Measurements from ENCODE around the gene BANK1. TPM values are rescaled to one million over a fixed set of nuclear protein-coding genes. Genes with fewer than 3 reads are reported as not detected.

BANK1 gene
- total RNA-seq, 1 donor from 2014 or later, result 1.4 TPM

DNA sequence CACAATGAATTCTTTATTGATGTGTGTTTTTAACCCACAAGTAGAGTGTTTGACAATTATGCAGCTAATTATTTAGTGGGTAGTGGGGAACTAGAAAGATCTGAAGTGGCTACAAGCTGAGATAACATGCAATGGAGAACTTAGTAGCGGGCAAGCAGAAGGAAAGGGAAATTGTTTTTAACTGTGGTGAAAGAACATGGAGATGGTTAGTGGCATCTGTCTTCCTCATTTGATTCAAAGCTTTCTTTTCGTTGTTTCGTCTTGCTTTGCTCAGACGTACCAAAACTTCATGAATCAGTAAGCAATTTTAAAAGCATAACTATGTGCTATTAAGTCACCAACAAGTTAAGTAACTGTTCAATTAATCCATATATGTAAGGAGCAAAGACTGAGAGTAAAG is 169.9 kb downstream of the BANK1 start:
- no peak for TF ChIP-seq CTCF (conservative IDR thresholded peaks at IDR 0.05; ENCODE audit: low read depth, low read length)
- no peak overlapping the region for H3K4me3 ChIP-seq (ENCODE audit: low read depth, low read length)
- DNase-seq (ENCODE audit: low read depth), result no peak

DNA sequence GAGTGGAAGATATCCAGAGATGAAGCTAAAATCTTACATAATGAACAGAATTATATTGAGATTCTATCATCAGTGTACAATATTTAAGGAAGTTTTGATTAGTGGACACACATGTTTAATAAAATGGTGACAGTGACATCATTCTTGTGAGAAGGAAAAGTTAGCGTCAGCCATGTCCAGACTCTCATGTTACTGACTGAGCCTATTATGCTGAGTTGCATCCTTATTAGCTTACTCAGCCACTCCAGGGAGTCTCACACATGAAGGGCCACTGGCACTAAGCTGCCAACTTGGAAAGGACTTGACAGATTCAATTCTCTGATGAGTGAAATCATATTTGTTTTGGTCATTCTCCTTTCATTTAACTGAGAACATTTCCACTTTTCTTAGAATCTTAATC is 170.6 kb downstream of the BANK1 start:
- no peak overlapping the region for H3K4me3 ChIP-seq (ENCODE audit: low read depth, low read length)
- DNase-seq (ENCODE audit: low read depth), result no peak
- TF ChIP-seq CTCF (conservative IDR thresholded peaks at IDR 0.05; ENCODE audit: low read depth, low read length), result no peak

DNA sequence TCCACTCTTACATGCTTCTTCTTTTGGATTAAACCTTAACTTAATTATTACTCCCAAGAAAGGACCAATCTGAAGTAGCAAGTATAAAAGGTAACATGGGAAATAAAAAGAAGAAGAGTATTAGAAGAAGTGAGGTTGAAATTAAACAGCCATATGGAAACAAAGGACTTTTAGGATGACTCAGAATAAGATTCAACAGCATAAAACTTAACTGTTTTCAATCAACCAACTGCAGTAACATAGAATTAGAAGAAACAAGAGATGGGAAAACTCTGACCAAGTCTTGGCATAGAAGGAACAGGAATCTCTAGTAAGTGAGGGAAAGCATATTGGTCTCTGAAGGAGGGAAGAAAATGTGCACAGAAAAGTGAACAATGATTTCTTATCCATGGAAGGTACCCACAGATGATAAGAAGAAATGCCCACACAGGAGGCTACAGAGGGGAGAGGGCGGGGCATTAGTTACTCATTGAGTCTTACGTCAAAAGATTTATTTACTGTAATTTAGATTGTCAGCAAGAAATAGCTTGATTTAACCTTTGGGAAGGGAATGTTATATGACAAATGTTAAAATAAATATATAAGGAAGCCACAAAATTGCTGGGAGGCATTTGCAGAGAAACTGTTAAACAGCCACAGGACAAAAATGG is 177.3 kb downstream of the BANK1 start:
- DNase-seq (ENCODE audit: low read depth), result no peak
- no peak overlapping the region for H3K4me3 ChIP-seq (ENCODE audit: low read depth, low read length)
- TF ChIP-seq CTCF (conservative IDR thresholded peaks at IDR 0.05; ENCODE audit: low read depth, low read length), result no peak

DNA sequence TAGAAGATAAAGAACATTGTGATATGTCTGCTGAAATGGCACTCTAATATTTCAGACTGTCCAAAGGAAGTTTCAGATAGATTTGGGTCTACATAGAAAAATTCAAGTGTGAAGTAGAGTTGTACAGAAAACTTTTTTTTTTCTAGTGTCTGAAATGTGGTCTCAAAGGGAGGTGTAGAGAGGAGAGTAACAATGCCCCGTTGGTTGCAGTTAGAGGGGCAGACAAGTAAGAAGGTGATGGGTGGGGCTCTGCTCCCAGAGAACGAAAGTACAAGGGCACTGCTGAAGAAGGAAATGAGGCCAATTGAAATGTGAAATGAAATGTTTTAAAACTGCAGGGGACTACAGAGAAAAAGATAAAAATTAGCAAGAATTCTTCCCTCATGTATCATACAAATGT is 177.8 kb downstream of the BANK1 start:
- no peak overlapping the region for H3K4me3 ChIP-seq (ENCODE audit: low read depth, low read length)

DNA sequence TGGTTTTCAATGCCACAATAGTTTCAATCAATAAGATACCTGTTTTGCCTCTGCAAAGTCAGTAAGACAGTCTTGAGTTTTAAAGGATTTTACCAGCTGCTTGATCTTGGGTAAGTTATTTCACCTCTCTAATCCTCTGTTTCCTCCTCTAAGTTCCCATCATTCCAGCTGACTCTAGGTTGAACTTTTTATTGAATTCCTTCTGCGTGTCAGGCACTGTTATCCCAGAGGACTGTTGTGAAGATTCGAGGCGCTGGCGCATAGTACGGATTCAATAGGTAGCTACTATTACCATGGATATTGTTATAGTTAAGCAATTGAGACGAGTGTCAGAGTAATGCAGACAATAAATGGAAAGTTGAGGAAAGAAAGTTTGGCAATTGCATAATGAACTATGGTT is 179.4 kb downstream of the BANK1 start:
- no peak overlapping the region for H3K4me3 ChIP-seq (ENCODE audit: low read depth, low read length)
- no peak for DNase-seq (ENCODE audit: low read depth)
- no peak for TF ChIP-seq CTCF (conservative IDR thresholded peaks at IDR 0.05; ENCODE audit: low read depth, low read length)

More for the DNA sequence above, 177.8 kb downstream of the BANK1 start:
- TF ChIP-seq CTCF (conservative IDR thresholded peaks at IDR 0.05; ENCODE audit: low read depth, low read length), result no peak
- no peak for DNase-seq (ENCODE audit: low read depth)

DNA sequence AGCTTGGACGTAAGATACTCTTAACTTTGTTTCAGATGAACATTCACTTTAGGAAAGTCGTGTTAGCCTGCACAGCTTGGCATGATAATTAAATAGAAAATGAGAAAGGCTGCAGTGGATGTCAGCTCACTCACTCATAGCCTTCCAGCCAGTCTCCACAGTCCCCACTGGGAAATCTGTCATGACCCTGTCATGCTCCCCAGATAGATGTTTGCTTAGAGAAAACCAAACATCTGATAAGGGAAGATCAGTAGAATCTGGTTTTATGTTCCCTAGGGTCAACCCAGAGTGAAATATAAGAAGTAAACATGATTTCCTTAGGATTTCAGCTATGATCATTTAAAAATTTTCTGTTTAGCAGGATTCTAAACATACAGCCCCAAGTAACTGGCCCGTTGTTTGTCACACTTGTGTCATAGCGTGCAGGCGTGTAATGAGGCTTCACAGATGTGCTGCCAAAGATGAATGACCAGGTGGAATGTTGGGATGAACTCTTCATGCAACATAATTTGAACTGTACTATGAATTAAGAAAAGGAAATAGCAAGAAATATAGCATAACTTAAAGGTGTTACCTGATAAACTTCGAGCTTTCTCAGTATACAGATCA is 180.1 kb downstream of the BANK1 start:
- no peak overlapping the region for H3K4me3 ChIP-seq (ENCODE audit: low read depth, low read length)
- no peak for TF ChIP-seq CTCF (conservative IDR thresholded peaks at IDR 0.05; ENCODE audit: low read depth, low read length)
- no peak for DNase-seq (ENCODE audit: low read depth)

GRCh38 chr4:101972791-101973190 is 182.3 kb downstream of the BANK1 start:
- no peak for TF ChIP-seq CTCF (conservative IDR thresholded peaks at IDR 0.05; ENCODE audit: low read depth, low read length)
- H3K4me3 ChIP-seq (ENCODE audit: low read depth, low read length), result no peak overlapping the region
- no peak for DNase-seq (ENCODE audit: low read depth)

All from epithelial cell of proximal tubule (primary cell).